Stimulated activated CD4-positive, alpha-beta T cell treated with anti-CD3 and anti-CD28 coated beads, Interleukin-4, amount 100 ng/mL, for 48 hours (primary cell): ENCODE measurements around the gene LAD1.

Experiments used
- DNase-seq, 2 donors: peaks; one replicate each; pipeline ENCODE4 v3.0.0-alpha.2; 2020; ENCODE audit warnings: low read depth in 2 of 2

The LAD1 gene

GRCh38 chr1:201418461-201418860 lies 19.3 kb upstream of the LAD1 start:
- DNase-seq = no peak

DNA sequence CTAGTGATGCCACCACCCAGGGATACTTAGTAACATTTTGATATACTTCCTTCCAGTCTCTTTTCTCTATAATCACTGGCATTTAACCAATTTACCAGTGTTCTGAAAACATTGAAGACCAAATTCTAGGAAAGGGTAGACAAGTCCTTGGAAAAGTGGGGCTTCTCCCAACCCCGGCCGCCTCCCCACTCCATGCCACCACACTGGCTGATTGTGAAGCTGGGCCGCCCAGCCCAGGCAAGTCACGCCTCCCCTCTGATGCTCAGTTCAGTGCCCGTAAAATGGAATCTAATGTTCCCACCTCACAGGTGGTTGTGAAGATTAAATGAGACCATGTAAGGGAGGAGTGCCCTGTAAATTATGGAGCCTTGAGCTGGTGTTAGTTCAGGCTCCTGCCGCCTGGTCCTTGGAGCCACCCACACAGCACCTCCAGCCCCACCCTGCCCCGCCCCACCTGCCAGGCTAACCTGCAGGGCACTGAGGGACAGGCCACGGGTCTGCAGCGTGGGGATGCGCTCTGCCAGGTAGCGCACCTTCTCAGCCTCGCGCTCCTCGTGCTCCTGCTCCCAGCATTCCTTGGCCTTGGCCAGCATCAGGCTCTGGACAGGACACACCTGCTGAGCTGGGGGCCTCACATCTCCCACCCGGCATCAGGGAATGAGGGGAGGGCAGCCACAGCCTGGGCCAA lies 15.1 kb upstream of the LAD1 start:
- DNase-seq = no peak

- no peak for DNase-seq
Observed at GRCh38 chr1:201411292-201411691, 12.2 kb upstream of the LAD1 start.

- no peak for DNase-seq
Observed at GRCh38 chr1:201409440-201409839, 10.3 kb upstream of the LAD1 start.

- no peak for DNase-seq
Observed at GRCh38 chr1:201408834-201409200, 9.7 kb upstream of the LAD1 start.

DNA sequence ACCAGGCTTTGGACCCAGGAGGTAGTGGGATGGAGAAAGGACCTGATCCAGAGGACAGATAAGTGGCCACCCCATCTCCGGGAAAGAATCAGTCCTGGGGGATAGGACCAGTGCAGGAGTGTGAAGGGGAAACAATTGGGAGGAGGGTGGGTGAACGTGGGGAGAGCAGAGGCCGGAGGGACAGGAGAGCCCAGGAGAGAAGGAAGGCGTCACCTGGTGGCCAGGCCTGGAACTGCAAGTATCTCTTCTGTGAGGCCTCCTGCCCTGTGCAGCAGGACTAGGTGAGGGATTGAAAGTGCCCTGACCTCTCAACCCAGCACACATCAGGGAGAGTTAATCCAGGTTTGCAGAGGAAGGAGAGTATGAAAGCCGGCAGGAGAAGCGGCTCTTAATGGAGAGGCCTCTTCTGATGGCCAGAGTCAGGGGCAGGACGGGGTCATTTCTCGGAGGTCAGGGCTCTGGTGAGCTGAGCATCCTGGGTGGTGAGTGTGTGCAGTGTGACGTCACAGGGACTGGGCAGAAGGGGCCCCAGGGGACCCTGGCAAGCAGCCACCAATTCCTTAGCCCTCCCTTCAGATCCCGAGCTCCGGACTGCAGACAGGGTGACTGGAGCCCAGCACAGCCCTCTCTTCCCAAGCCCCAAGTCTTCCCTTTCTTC lies 9.2 kb upstream of the LAD1 start:
- peak; percentile 66 to 78 for DNase-seq

GRCh38 chr1:201406831-201407406 lies 7.8 kb upstream of the LAD1 start:
- DNase-seq = no peak

- no peak for DNase-seq
Observed at GRCh38 chr1:201405484-201405831, 6.3 kb upstream of the LAD1 start.

DNA sequence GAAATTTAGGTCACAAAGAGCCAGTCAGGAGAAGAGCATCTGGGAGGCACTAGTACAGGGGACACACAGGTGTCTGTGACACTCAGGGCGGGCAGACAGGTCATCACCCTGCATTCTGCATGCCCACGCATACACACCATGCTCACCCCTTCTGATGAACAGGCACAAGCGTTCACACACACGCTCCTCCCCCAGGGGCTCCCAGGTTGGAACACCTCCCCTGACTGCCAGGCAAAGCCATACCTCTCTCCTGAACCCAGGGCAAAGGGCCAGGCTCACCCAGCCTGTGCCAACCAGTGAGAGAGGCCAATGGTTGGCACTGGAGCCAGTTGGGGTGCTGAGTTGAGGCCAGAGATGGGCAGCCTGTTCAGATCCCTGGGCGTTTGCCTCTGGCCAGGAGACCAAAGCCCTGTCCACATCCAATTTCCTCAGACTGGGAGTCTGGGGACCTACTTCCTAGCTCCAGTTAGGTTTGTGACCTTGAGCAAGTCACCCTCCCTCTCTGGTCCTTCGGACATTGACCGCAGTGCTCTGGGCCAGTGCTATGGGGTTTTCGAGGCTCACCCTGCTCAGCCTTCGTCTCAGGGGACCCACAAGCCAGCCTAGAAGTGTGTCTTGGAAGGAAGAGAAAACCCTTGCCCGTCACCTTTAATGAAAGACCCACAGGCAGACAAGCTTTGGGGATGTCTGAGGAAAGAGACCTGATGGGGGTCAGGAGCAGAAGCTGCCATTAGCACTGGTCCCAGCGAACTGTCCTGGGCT lies 5.8 kb upstream of the LAD1 start:
- no peak for DNase-seq

GRCh38 chr1:201404055-201404454 lies 4.9 kb upstream of the LAD1 start:
- DNase-seq = no peak

DNA sequence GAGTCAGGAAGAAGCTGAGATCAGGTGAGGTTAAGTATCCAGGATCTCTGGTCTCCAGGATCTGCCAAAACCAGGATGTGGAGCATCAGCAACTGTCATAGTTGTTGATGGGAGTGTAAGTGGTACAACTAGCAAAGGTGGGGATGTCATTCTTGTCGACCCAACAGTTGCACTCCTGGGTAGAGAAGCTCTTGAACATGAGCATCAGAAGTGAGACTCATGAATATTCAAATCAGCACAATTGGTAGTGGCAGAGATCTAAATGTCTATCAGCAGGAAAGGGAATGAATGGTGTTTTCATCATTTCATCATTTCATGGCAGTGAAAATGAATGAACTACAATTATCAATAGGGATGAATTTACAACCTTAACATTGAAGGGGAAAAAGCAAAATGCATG lies 4.2 kb upstream of the LAD1 start:
- DNase-seq = no peak

- no peak for DNase-seq
Observed at GRCh38 chr1:201401700-201402099, 2.6 kb upstream of the LAD1 start.

DNA sequence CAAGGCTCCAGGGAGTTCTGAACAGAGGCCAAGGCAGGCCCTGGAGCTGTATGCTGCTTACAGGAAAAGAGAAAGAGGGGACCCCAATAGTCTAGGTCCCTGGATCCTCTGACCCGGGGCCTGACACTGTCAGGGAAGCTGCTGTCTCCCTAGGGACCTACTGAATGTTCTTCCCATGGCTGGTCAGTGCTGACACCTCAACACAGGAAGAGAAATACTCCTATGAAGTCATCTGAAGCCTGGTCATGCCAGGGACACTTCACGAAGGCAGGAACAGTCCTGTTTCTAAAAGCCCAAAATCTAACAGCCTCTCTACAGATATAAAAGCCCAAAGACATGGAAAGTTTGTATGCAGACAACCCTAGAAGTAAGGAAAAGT lies 1.7 kb upstream of the LAD1 start:
- no peak for DNase-seq

GRCh38 chr1:201400212-201400851 lies 1.2 kb upstream of the LAD1 start:
- DNase-seq = no peak

DNA sequence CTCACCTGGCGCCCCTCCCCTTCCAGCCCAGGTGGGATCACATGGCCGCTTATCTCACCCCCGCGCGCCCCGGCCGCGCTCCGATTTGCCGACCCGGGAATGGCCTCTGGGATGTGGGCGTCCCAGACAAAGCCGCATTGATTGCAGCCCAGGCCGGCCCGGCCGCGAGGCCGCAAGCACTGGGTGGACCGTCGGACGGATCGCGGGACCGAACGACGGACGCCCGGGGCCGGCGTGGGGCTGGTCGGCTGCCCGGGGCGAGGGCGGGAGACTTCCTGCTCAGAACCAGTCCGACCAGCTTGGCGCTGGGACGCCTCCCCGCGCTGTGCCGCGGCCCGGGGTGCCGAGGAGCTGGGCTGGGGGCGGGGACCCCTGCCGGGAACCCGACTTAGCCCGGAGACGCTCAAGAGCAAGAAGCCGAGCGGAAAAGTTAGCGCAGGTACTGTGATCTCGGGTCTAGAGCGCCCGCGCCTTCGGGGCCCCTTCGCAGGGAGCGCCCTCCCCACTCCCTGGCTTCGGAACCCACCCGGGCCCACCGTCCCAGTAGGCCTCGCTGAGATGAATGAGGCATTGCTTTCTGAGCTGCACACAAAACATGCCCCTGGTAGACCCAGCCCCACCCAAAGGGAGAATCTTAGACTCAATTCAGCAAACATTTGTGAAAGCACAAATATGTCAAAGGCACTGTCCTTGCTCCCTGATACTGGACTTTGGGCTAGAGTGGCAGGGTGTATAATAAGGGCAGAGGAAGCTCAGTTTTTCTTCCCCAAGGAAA lies 415 bp upstream of the LAD1 start:
- no peak for DNase-seq

GRCh38 chr1:201397675-201398074 lies 1.4 kb downstream of the LAD1 start:
- DNase-seq = no peak

DNA sequence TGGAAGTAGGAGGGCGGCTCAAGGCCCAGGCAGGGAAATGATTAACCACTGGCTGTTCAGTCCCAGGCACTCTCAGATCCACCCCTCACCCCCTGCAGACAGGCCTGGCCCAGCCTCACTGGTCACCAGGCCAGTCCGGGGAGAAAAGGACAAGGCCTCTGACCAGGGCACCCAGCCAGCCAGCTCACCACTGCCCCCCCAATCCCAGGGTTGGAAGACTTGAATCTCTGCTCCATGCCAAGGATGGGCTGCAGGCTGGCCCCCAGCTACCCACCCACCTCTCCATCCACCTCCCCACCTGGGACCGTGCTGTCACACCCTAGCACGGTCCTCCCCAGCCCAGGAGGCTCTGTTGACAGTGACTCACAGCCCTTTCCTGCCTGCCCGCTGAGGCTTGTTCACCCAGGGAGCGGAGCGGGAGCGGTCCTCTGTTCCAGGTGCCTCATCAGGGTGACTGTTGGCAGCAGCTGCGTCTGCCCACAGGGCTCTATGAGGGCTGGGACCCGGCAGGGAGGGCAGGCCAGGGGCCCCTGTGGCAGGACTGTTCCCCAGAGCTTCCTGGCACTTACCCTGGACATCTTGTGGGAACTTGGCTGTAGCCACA lies 2.2 kb downstream of the LAD1 start:
- DNase-seq = no peak

DNA sequence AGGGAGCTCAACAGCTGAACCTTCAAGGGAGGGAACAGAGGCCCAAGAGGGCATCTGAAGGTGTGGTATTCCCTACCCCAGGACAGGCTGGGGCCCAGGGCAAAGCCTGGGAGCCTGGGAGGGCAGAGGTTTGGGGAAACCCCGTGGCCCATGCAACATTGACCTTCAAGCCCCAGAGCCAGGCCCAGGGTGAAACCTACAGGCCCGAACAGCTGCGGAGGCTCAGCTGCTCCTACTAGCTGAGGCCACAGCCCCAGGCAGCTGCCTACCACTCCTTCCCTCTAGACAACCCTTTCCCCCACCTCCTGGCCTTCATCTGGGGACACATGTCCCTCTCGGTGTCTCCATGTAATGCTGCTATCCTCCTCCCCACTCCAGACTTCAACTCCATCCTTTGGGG lies 3.2 kb downstream of the LAD1 start:
- no peak for DNase-seq

- no peak for DNase-seq
Observed at GRCh38 chr1:201394591-201394990, 4.5 kb downstream of the LAD1 start.

DNA sequence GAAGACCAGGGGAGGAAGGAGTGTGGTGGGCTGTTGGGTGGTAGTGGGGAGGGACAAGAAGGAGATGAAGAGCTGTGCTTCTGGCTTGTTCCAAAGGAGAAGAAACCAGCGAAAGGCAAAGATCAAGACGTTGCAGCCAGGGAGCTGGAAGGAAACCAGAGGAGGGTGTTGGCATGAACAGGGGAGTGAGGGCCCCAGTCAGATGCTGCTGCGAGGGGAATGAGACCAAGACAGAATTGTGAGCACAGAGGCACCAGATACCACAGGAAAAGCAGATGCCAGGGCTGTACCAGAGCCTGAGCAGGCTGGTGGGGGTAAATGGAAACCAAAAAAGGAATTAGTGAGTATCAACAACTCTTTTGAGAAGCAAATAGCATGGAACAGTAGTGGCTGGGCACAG lies 6.0 kb downstream of the LAD1 start:
- DNase-seq = no peak
